ENCODE results near the gene DIDO1.

DIDO1 gene

DNA sequence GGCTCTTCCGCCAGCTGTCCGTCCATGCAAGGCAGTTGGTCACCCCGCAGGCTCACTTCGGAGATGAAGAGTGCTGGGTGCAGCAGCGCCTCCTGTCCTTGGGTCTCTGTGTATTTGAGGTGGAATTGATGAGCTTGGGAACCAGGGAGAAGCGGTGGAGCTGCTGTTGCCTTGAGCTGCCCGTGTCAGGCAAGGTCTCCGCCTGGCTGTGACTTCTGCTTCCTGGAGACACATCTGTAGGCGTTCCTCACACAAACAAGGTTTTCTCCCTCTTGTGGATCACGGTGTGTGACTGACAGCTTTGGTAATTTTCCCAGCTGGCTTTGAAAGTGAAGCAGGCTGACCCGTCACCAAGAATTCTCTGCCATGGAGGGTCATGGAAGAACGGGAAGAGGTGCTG, 23.7 kb upstream of the DIDO1 start:
- no peak for TF ChIP-seq POLR2A (IDR thresholded peaks at IDR 0.05; ENCODE audit: low read length)
- no peak for TF ChIP-seq GATA1 (IDR thresholded peaks at IDR 0.05; ENCODE audit: low read depth, low read length)
- DNase-seq, result no peak

DNA sequence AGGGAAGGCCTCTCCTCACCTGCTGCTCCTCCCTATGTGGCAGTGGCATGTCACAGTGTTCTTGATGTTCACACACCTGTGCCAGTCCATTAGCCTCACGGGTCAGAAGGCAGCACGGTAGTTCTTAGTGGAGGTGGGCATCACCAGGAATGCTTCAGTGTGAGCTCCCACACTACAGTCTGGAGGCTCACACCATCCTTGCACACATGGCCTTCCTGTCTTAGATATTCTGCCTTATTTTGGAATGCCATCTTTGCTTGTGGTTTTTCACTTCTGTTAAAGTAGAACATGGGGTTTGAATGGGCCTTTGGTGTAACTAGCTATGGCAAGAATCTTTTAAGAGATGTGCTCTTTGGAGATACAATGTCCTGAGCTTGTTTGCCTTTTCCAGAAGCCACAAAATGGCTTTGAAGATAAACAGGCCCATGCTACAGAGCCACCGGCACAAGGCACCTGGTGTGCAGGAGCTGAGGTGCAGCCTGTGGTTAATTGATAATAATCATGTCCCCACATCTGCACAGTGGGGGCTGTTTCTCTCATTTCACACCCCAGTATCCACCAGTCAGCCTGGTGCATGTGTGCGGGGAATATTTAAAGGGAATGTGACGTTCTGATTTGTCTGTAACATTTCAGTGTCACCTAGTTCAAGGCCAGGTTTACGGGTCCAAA, 23.0 kb upstream of the DIDO1 start:
- DNase-seq, result peak in 1 of 2 experiments; percentile 36
- no peak for TF ChIP-seq GATA1 (IDR thresholded peaks at IDR 0.05; ENCODE audit: low read depth, low read length)
- no peak for TF ChIP-seq POLR2A (IDR thresholded peaks at IDR 0.05; ENCODE audit: low read length)

DNA sequence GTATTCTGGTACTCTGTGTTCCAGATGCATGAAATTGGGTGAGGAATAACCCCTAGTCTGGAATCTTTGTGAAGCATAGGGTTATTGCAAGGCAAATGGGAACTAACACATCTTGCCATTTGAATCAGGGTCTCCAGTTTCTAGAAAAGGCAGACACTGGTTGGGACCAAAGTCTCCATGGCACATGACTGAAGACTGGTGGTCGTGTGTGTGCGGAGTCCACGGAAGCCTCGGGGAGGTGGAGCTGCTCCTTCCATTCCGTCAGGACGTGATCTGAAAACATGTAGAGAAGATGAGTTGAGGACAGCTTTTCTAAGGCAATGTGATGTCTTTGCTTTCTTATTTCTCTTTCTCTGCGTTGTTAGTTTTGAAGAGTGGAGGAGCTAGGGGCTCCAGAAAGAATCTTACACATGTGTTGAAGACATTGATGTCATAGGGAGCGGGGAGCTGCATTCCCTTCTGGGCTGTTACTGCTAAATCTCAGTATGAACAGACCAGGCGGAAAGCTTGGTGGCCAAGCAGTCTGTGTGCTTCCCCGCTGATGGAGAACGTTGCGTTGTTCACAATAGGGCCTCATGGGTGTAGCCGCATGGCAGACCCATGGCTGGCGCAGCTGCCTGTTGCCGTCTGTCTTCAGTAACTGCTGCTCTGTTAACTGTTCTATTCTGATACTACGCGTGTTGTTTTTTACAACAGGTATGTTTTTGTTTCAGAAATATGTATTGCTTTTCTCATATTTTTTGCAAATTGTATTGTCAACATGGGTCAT, 21.4 kb upstream of the DIDO1 start:
- TF ChIP-seq POLR2A (IDR thresholded peaks at IDR 0.05; ENCODE audit: low read length), result no peak
- TF ChIP-seq GATA1 (IDR thresholded peaks at IDR 0.05; ENCODE audit: low read depth, low read length), result no peak
- DNase-seq, result no peak

DNA sequence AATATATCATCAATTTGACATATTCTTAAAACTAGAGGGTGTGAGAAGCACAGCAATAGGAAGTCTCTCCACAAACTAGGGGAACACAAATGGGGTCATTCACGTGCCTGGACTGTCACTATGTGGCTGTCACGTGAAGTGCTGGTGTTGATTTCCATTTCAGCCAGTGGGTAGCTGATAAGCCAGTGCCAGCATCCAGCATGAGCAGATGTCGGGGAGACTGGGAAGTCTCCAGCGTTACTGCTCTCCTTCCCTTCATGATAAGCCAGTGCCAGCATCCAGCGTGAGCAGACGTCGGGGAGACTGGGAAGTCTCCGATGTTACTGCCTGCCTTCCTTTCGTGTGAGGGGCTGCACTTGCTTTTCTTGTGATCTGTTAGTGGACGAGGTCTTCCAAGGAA, 20.6 kb upstream of the DIDO1 start:
- TF ChIP-seq GATA1 (IDR thresholded peaks at IDR 0.05; ENCODE audit: low read depth, low read length), result no peak
- no peak for TF ChIP-seq POLR2A (IDR thresholded peaks at IDR 0.05; ENCODE audit: low read length)
- peak; percentile 52 to 71 for DNase-seq

DNA sequence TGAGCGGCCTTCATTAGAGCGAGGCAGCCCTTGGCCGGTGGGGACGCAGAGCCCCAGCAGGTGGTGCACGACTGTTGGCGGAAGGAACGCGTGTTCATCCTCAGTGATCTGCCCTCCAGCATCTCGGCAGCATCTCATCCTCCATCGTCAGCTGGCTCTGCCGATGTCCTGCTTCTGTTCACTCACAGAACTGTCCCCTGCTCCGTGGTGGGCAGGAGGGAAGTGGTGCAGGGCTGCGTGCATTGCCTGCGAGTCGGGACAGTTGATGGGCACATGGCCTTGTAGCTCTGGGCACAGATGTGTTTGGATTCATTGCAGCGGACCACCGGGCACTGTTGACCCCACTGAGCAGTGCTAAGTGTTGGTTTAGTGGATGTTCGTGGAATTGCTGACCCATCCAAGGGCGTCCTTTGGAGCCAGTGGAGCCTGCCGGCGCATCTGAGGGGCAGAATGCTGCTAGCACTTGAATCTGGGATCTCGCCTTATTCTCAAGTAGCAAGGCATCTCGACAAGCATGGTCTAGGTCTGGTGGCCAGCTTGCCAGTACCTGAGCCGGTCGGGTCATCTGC, 19.6 kb upstream of the DIDO1 start:
- DNase-seq, result no peak
- TF ChIP-seq GATA1 (IDR thresholded peaks at IDR 0.05; ENCODE audit: low read depth, low read length) (no peak), POLR2A (IDR thresholded peaks at IDR 0.05; ENCODE audit: low read length) (no peak)

DNA sequence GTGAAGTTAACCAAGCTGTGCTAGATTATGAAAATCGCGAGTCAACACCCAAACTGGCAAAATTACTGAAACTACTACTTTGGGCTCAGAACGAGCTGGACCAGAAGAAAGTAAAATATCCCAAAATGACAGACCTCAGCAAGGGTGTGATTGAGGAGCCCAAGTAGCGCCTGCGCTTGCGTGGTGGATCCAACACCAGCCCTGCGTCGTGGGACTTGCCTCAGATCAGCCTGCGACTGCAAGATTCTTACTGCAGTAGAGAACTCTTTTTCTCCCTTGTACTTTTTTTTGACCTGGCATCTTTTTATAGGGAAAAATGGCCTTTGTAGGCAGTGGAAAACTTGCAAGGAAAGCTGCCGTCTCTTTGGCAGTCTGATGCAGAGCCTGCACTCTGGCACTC, 18.4 kb upstream of the DIDO1 start:
- DNase-seq, result no peak

DNA sequence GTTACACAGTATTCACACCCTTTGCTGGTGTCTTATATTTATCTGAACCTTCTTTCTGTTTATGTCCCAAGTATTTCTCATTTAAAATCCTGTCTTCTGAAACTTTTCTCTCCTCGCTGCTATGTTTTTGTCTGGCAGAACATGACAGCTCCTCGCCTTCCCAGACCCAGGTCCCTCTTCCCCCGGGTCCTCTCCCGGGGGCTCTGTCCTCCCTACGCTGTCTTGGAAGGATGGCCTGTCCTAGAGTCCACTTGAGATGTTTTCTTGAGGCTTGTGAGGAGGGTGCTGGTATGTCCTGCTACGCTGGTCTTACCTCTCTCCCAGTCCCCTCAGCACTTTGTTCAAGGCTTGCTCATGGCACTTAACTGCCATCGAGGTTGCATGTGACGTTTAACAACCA, 17.9 kb upstream of the DIDO1 start:
- no peak for DNase-seq
- TF ChIP-seq POLR2A (IDR thresholded peaks at IDR 0.05; ENCODE audit: low read length) (no peak), GATA1 (IDR thresholded peaks at IDR 0.05; ENCODE audit: low read depth, low read length) (no peak)

More for the DNA sequence above, 18.4 kb upstream of the DIDO1 start:
- no peak for TF ChIP-seq POLR2A (IDR thresholded peaks at IDR 0.05; ENCODE audit: low read length)

DNA sequence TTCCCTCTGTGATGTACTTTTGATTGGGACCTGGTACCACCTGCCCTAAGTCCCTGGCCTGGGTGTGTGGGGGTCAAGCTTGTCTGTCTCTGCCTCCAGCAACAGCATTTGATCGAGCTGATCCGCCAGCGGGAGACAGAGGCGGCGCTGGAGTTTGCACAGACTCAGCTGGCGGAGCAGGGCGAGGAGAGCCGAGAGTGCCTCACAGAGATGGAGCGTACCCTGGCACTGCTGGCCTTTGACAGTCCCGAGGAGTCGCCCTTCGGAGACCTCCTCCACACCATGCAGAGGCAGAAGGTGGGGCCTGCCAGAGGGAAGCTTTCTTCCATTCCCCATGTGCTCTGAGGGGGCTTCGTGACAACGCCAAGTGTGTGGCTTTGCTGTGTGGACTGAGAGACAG, 17.1 kb upstream of the DIDO1 start:
- DNase-seq, result no peak
- no peak for TF ChIP-seq GATA1 (IDR thresholded peaks at IDR 0.05; ENCODE audit: low read depth, low read length)
- no peak for TF ChIP-seq POLR2A (IDR thresholded peaks at IDR 0.05; ENCODE audit: low read length)

DNA sequence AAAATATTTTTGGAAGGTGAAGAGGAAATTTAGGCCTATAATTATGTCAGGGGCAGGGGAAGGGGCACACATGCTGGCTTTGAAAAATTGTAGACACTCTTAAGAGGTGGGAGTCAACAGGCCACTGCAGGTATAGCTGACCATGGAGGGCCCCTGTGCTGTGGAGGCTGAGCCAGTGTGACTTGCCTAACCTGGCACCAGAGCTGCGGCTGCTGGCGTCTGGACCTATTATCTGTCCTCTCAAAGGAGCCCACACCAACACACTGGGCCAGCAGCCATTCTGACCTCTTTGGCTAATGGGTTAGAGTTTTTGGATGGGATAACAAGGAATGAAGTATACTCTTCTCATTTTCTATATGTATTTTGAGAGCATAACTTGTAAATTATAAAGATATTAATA, 16.2 kb upstream of the DIDO1 start:
- TF ChIP-seq GATA1 (IDR thresholded peaks at IDR 0.05; ENCODE audit: low read depth, low read length) (no peak), POLR2A (IDR thresholded peaks at IDR 0.05; ENCODE audit: low read length) (no peak)
- no peak for DNase-seq

DNA sequence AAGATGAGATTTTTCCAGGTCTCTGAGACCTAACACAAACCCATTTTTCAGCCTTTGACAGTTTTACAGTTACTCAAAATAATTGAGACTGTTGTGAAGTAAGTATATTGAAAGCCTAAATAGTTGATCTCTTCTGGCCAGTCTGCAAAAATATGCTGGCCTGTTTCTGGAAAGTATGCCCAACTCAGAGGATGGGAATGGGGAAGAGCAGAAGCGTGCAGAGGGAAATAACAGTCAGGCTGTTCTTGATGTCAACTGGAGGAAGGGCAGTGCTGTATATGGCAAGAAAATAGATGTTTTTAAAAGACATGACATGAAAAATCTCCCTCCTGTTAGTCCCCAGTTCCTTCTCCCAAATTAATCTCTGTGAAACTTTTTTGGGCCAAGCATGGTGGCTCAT, 15.5 kb upstream of the DIDO1 start:
- TF ChIP-seq GATA1 (IDR thresholded peaks at IDR 0.05; ENCODE audit: low read depth, low read length) (no peak), POLR2A (IDR thresholded peaks at IDR 0.05; ENCODE audit: low read length) (no peak)
- DNase-seq, result no peak

DNA sequence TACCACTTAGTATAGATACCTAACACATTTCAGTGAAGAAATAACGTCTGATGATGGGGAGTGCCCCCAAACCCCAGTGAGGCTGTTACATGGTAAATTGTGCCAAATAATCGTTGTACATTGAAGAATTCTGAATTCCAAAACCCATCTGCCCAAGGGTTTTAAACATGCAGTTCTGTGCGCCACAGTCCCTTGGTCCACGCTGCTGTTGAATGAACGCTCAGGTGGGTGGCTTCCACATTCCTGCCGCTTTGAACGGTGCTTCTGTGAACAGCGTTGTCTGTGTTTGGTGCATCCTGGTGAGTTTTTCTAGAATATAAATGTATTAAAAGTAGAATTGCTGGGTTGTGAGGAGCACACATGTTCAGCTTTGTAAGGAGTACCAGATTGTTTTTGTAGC, 14.6 kb upstream of the DIDO1 start:
- no peak for TF ChIP-seq POLR2A (IDR thresholded peaks at IDR 0.05; ENCODE audit: low read length)
- no peak for TF ChIP-seq GATA1 (IDR thresholded peaks at IDR 0.05; ENCODE audit: low read depth, low read length)
- DNase-seq, result no peak

DNA sequence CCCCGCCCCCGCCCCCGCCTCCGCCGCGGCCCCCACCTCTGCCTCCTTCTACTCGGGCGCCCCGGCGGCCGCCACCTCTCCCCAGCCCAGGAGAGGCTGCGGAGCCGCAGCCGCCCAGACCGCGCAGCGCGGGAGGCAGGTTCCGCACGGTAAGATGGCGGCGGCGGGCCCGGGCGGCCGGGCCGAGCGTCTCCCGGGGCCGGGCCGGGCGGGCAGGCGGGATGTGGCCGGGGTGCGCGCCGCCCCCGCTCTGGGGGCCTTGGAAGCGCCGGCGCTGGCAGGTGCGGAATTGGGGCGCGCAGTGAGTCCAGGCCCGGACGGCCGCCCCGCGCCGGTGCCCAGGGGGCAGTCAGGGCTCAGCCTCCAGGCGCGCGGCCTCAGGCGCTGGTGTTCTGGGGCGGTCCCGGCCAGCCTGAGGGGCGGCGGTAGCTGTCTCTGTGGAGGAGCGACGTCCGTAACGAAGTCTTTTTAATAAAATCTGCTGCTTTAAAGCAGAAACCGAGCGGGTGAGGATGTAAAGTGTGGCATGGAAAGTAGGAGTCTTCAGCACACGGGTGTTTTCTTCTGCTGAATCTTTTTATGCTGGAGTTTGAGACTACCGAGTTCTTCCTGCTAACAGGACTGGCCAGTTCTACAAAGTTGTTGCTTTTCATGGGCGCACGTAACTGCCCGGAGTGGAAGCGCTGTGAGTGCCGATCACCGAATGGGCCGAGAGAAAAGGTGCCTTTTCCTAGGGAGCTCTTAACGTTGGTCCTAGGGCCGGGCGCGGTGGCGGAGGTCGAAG, 12.0 kb upstream of the DIDO1 start, which contains the start of gene GID8:
TSS of gene GID8 (plus strand) at position 43 of the 784 bp plus-strand sequence. CDS start 3,356 bp downstream, outside the sequence.
- DNase-seq, result peak; percentile 78 to 85
- no peak for TF ChIP-seq POLR2A (IDR thresholded peaks at IDR 0.05; ENCODE audit: low read length)
- TF ChIP-seq GATA1 (IDR thresholded peaks at IDR 0.05; ENCODE audit: low read depth, low read length), result no peak

DNA sequence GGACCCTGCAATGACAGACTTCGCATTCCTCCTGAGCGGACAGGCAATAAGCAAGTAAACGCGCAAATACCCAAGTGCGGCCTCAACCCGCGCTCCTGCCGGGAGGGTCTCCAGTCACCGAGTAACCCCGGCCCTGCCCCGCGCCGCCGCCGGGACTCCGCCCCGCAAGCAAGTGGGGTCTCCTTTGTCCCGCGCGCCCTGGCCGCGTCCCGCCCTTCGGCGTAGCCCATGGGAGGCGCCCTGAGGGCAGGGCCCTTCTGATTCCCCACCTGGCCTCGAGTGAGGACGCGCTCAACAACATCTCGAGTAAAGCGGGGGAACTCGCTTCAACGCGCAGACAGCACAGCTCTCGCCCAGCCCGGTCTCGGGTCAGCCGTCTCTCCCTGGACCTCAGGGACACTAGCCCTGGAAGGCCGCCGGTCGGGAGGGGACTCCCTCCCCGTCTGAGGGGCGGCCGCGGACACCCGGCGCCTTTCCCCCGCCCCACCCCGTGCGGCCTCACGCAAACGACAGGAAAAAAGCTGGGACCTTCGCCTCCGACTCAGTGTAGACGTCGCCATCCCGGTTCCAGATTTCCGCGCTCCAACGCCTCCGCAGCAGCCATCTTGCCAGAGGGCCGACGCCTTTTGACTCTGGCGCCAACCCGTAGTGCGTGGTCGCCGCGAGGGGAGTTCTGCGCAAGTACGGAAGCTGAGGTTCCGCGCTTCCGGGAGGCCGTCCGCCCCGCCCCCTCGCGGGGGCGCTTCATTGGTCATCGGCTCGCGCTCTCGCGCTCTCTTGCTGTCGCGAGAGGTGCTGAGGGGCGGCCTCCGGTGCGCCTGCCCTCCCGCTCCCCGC, 11.2 kb upstream of the DIDO1 start:
- TF ChIP-seq POLR2A (IDR thresholded peaks at IDR 0.05; ENCODE audit: low read length) (peak; percentile 82), GATA1 (IDR thresholded peaks at IDR 0.05; ENCODE audit: low read depth, low read length) (no peak)
- peak; percentile 98 for DNase-seq

Measured in erythroblast (primary cell).